Measurements from ENCODE around the gene ATG10. TPM values are rescaled to one million over a fixed set of nuclear protein-coding genes. Genes with fewer than 3 reads are reported as not detected.
"Not testable (repeated sequence)": the region's sequence is repeated elsewhere in the genome, so short reads cannot be mapped to it uniquely, and the experiment has no call there.

Gene ATG10
- total and polyA plus RNA-seq, 8 donors, result 6.4 to 15.7 (median 11.1) TPM

DNA sequence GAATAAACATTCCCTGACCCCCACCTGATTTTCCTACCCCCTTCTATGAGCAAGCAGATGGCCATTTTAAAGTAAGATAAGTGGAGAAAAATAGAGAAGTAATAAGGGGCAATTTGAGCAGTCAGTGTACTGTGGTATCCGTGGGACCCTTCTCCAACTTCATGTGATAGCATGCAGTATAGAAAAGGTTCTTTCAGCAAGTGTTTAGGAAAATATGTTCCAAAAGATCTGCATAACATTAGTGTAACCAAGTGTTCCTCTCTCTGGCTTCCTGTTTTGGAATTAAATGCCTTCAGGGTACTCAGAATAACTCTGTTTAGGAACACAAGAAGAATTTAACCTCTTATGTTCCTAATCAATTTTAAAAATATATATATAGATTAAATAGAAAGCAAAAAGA is 134.9 kb downstream of the ATG10 start:
- DNase-seq (peak in 1 of 4 donors; percentile 9), ATAC-seq (no peak)
- peak overlapping the region in 1 of 2 donors; percentile 23 for H3K27ac ChIP-seq

DNA sequence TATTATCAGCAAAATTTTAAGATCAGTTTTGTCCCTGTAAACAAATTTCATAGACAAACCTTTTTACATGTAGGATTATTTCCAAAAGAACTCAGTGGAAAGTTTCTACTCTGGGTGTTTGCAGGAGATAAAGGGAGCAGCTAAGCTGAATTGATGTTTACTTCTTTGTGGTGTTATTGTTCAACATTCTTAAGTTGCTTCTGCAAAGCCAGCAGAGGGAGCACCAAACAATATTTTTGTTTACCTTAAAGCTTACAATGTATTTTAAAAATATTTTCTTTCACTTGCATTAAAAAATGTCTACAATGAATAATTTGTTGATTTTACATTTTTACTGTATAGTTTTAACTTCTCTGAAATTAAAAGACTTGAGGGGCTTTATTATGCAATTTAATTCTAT is 135.4 kb downstream of the ATG10 start:
- Histone ChIP-seq H3K9me3 (no peaks in the 10 kb centered on the region), H3K4me3 (no peak overlapping the region), H3K36me3 (no peaks in the 10 kb centered on the region), H3K27me3 (no peaks in the 10 kb centered on the region), H3K4me1 (peaks cover 6 to 13% of the 10 kb centered on the region in 2 donors), H3K27ac (no peak overlapping the region)
- ATAC-seq (no peak), DNase-seq (peak in 1 of 4 donors; percentile 48)
- TF ChIP-seq, protein P1, sequence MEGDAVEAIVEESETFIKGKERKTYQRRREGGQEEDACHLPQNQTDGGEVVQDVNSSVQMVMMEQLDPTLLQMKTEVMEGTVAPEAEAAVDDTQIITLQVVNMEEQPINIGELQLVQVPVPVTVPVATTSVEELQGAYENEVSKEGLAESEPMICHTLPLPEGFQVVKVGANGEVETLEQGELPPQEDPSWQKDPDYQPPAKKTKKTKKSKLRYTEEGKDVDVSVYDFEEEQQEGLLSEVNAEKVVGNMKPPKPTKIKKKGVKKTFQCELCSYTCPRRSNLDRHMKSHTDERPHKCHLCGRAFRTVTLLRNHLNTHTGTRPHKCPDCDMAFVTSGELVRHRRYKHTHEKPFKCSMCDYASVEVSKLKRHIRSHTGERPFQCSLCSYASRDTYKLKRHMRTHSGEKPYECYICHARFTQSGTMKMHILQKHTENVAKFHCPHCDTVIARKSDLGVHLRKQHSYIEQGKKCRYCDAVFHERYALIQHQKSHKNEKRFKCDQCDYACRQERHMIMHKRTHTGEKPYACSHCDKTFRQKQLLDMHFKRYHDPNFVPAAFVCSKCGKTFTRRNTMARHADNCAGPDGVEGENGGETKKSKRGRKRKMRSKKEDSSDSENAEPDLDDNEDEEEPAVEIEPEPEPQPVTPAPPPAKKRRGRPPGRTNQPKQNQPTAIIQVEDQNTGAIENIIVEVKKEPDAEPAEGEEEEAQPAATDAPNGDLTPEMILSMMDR (IDR thresholded peaks at IDR 0.05), result no peak
- intact Hi-C loops (cut with DNase I), result no loop called here

More for the DNA sequence above, 134.9 kb downstream of the ATG10 start:
- H3K4me1 ChIP-seq, result peaks cover 6 to 13% of the 10 kb centered on the region in 2 donors
- H3K27me3 ChIP-seq, result no peaks in the 10 kb centered on the region
- TF ChIP-seq, protein P1 (IDR thresholded peaks at IDR 0.05), result no peak
- H3K36me3 ChIP-seq, result no peaks in the 10 kb centered on the region
- no peak overlapping the region for H3K4me3 ChIP-seq
- no peaks in the 10 kb centered on the region for H3K9me3 ChIP-seq
- intact Hi-C loops (cut with DNase I), result no loop called here

DNA sequence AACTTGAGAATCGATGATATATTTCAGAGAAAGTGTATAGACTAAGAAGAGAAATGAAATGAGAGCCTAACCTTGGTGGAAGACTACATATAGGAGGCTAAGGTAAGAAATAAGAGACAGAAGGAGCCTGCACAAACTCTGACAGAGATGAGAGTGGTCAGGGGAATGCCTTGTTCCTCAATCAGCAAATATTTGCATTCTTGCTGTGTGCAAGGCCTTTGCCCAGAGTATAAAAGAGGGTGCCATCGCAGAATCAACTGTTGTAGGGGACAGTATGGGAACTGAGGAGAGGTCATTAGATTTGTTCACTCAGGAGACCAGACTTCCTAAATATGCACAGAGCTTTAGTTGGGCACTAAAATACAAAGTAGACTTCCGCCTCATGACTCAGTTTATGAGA is 137.2 kb downstream of the ATG10 start:
- ATAC-seq (no peak), DNase-seq (no peak)
- no peaks in the 10 kb centered on the region for H3K27me3 ChIP-seq
- intact Hi-C loops (cut with DNase I), result no loop called here
- no peaks in the 10 kb centered on the region for H3K36me3 ChIP-seq
- no peak overlapping the region for H3K27ac ChIP-seq
- H3K4me3 ChIP-seq, result no peak overlapping the region
- H3K9me3 ChIP-seq, result no peaks in the 10 kb centered on the region
- TF ChIP-seq, protein P1 (IDR thresholded peaks at IDR 0.05), result no peak
- H3K4me1 ChIP-seq, result peaks cover 6 to 13% of the 10 kb centered on the region in 2 donors

DNA sequence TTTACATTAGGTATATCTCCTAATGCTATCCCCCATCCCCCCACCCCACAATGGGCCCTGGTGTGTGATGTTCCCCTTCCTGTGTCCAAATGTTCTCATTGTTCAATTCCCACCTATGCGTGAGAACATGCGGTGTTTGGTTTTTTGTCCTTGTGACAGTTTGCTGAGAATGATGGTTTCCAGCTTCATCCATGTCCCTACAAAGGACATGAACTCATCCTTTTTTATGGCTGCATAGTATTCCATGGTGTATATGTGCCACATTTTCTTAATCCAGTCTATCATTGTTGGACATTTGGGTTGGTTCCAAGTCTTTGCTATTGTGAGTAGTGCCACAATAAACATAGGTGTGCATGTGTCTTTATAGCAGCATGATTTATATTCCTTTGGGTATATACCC is 138.1 kb downstream of the ATG10 start:
- H3K27me3 ChIP-seq; intact Hi-C loops (cut with DNase I); ATAC-seq: not testable (repeated sequence)

DNA sequence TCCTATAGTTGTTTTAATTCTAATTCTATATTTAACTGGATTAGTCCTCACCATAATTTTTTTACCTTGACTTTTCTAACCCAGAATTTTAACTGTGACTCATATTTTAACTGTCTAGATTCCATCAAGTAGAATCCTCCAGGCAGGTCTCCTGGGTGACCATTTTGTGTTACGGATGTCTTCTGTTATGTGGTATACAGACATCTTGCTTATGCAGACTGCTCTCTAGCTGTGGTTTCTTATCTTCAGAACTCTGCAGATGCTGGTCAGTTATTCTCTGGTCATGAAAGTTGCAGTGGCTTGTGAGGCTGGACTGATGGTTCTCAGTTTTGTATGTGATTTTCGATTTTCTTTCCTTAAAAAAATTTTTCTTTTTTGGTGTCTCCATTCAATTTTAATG is 139.4 kb downstream of the ATG10 start:
- Histone ChIP-seq H3K9me3 (no peaks in the 10 kb centered on the region), H3K27me3 (no peaks in the 10 kb centered on the region), H3K27ac (no peak overlapping the region), H3K36me3 (no peaks in the 10 kb centered on the region), H3K4me1 (peaks cover 6 to 11% of the 10 kb centered on the region in 2 donors), H3K4me3 (no peak overlapping the region)
- ATAC-seq (no peak), DNase-seq (no peak)
- TF ChIP-seq, protein P1 (IDR thresholded peaks at IDR 0.05), result no peak
- intact Hi-C loops (cut with DNase I), result no loop called here

More for the DNA sequence above, 138.1 kb downstream of the ATG10 start:
- not testable (repeated sequence) for H3K4me3 ChIP-seq, H3K36me3 ChIP-seq, H3K9me3 ChIP-seq, DNase-seq, H3K27ac ChIP-seq
- peaks cover 6 to 13% of the 10 kb centered on the region in 2 donors for H3K4me1 ChIP-seq

DNA sequence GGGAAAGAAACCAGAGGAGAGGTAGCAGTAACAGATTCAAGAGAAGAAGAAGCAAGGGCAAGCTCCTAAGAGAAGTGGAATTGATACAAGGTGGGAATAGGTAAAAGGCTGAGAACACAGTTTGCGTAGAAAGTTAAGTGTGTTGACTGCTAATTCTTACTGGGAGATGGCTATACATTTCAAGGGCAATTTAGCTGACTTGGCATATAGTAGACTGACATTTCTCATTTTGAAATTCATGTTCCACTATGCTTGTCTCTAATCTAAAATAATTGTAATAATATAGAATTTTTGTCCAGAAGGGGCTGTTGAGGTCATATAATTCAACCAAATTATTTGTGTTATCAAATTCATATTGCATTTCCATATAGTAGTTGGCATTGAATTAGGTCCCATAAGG is 144.0 kb downstream of the ATG10 start:
- TF ChIP-seq, protein P1 (IDR thresholded peaks at IDR 0.05), result no peak
- Histone ChIP-seq H3K27ac (no peak overlapping the region), H3K9me3 (no peaks in the 10 kb centered on the region), H3K4me3 (no peak overlapping the region), H3K27me3 (no peaks in the 10 kb centered on the region), H3K4me1 (no peaks in the 10 kb centered on the region), H3K36me3 (no peaks in the 10 kb centered on the region)
- no peak for ATAC-seq
- intact Hi-C loops (cut with DNase I), result no loop called here
- DNase-seq, result no peak

Data from left lung (tissue), 10 donors.